ENCODE results near the gene FBXL7. TPM values are rescaled to one million over a fixed set of nuclear protein-coding genes. Genes with fewer than 3 reads are reported as not detected.

The FBXL7 gene
- total RNA-seq, 4 donors from 2014 or later, result 2.1 to 25.6 (median 6.5) TPM

- Histone ChIP-seq H3K27me3 (no peaks in the 10 kb centered on the region), H3K27ac (no peak overlapping the region), H3K4me1 (no peaks in the 10 kb centered on the region), H3K36me3 (no peaks in the 10 kb centered on the region), H3K4me3 (no peak overlapping the region), H3K9me3 (no peaks in the 10 kb centered on the region)
- no peak for DNase-seq
- TF ChIP-seq CTCF (IDR thresholded peaks at IDR 0.05), result no peak
- no peak for TF ChIP-seq POLR2A (IDR thresholded peaks at IDR 0.05)
These were observed 147.3 kb downstream of the FBXL7 start for GRCh38 chr5:15647251-15647650.

- H3K4me3 ChIP-seq, result no peak overlapping the region
- H3K9me3 ChIP-seq, result no peaks in the 10 kb centered on the region
- H3K27ac ChIP-seq, result no peak overlapping the region
- TF ChIP-seq POLR2A (IDR thresholded peaks at IDR 0.05) (no peak), CTCF (IDR thresholded peaks at IDR 0.05) (no peak)
- DNase-seq, result no peak
- no peaks in the 10 kb centered on the region for H3K4me1 ChIP-seq
- H3K27me3 ChIP-seq, result no peaks in the 10 kb centered on the region
- no peaks in the 10 kb centered on the region for H3K36me3 ChIP-seq
These were observed 150.3 kb downstream of the FBXL7 start for GRCh38 chr5:15650266-15650665.

- TF ChIP-seq CTCF (IDR thresholded peaks at IDR 0.05) (no peak), POLR2A (IDR thresholded peaks at IDR 0.05) (no peak)
- Histone ChIP-seq H3K9me3 (no peaks in the 10 kb centered on the region), H3K4me3 (no peak overlapping the region), H3K4me1 (no peaks in the 10 kb centered on the region), H3K27me3 (no peaks in the 10 kb centered on the region), H3K36me3 (no peaks in the 10 kb centered on the region), H3K27ac (no peak overlapping the region)
- no peak for DNase-seq
These were observed 154.8 kb downstream of the FBXL7 start for GRCh38 chr5:15654779-15655178.

GRCh38 chr5:15655683-15656082 lies 155.7 kb downstream of the FBXL7 start:
- H3K9me3 ChIP-seq, result no peaks in the 10 kb centered on the region
- H3K4me3 ChIP-seq, result no peak overlapping the region
- TF ChIP-seq POLR2A (IDR thresholded peaks at IDR 0.05), result no peak
- TF ChIP-seq CTCF (IDR thresholded peaks at IDR 0.05), result no peak
- DNase-seq, result no peak
- H3K4me1 ChIP-seq, result no peaks in the 10 kb centered on the region
- H3K27me3 ChIP-seq, result no peaks in the 10 kb centered on the region
- H3K36me3 ChIP-seq, result no peaks in the 10 kb centered on the region
- no peak overlapping the region for H3K27ac ChIP-seq

GRCh38 chr5:15664961-15665360 lies 165.0 kb downstream of the FBXL7 start:
- Histone ChIP-seq H3K4me3 (no peak overlapping the region), H3K9me3 (no peaks in the 10 kb centered on the region), H3K4me1 (no peaks in the 10 kb centered on the region), H3K36me3 (no peaks in the 10 kb centered on the region), H3K27me3 (no peaks in the 10 kb centered on the region), H3K27ac (no peak overlapping the region)
- TF ChIP-seq POLR2A (IDR thresholded peaks at IDR 0.05) (no peak), CTCF (IDR thresholded peaks at IDR 0.05) (no peak)
- DNase-seq, result no peak

GRCh38 chr5:15669826-15670225 lies 169.8 kb downstream of the FBXL7 start:
- H3K27me3 ChIP-seq, result no peaks in the 10 kb centered on the region
- no peaks in the 10 kb centered on the region for H3K9me3 ChIP-seq
- TF ChIP-seq CTCF (IDR thresholded peaks at IDR 0.05) (no peak), POLR2A (IDR thresholded peaks at IDR 0.05) (no peak)
- no peaks in the 10 kb centered on the region for H3K36me3 ChIP-seq
- H3K4me3 ChIP-seq, result no peak overlapping the region
- no peak for DNase-seq
- no peak overlapping the region for H3K27ac ChIP-seq
- no peaks in the 10 kb centered on the region for H3K4me1 ChIP-seq
